Pulmonary artery endothelial cell (primary cell): ENCODE data around the gene TENT4A. TPM values are rescaled to one million over a fixed set of nuclear protein-coding genes. Genes with fewer than 3 reads are reported as not detected.

Experiments
- DNase-seq: peaks from one replicate; pipeline ENCODE4 v3.0.0-alpha.2; 2011; ENCODE audit warnings: low read depth, low spot score
- total RNA-seq: library from RNA; depleted of rRNA; stranded (reverse); fragments of >200 nt; gene quantifications from 2 replicates; pipeline ENCODE4 v1.2.3, GENCODE V29; 2014

The TENT4A gene
- total RNA-seq, 1 donor from 2014 or later: 9.1 TPM

GRCh38 chr5:6750142-6750840 is 37.1 kb downstream of the TENT4A start:
- DNase-seq: no peak

DNA sequence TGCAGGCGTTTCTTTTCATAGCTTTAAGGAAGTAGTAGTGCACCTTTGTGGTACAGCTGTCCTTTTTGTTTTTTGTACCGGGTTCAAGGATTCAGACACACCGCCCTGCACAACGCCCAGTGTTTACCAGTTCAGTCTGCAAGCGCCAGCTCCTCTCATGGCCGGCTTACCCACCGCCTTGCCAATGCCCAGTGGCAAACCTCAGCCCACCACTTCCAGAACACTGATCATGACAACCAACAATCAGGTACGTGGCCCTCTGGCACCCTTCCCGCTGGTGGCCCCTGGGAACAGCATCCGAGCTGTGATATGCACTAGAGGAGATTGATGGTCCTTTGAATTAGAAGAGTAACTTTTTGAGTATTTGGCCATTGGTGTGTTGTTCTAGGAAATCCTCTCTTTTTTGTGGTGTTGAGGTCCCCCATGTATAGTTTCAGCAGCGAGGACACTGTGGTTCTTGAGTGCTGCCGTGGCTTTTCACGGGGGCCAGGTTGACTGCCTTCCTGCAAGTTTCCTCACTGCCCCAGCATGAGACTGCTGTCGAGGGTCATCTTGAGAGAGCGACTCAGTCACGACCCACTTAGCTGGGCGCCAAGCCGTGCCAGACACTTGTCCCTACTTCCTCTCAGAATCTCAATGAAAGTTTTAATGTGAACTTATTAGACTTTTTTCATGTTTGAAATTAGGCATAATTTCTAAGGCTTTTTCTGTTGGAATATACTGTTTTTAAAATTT is 37.9 kb downstream of the TENT4A start:
- no peak for DNase-seq

DNA sequence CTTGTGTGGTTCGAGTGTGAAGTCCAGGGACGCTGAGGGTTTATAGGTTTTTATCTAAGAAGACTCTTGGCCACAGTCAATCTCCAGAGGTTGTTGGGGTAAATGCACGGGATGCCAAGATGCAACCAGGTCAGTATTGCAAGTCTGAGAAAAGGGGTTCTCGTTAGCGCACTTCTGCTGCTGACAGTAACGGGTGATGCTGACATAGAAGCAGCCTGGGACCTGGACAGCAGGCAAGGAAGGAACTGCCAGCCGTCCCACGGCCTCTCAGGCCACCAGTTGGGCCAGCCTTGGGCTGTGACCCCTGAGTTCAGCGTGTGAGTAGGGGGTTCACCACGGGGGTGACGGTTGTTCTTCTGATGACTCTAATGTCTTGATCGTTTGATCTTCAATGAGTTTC is 39.0 kb downstream of the TENT4A start:
- no peak for DNase-seq

DNA sequence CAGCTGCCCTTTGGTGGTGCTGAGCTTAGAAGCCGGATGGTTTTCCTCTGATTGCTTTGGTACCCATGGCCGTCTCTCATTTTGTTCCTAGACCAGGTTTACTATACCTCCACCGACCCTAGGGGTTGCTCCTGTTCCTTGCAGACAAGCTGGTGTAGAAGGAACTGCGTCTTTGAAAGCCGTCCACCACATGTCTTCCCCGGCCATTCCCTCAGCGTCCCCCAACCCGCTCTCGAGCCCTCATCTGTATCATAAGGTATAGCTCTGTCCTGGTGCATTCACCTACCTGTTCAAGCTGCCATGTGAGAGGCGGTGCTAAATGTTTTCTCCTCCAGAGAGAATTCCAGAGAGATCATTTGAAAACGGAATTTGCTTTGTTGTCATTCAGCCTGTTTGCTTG is 39.5 kb downstream of the TENT4A start:
- no peak for DNase-seq

DNA sequence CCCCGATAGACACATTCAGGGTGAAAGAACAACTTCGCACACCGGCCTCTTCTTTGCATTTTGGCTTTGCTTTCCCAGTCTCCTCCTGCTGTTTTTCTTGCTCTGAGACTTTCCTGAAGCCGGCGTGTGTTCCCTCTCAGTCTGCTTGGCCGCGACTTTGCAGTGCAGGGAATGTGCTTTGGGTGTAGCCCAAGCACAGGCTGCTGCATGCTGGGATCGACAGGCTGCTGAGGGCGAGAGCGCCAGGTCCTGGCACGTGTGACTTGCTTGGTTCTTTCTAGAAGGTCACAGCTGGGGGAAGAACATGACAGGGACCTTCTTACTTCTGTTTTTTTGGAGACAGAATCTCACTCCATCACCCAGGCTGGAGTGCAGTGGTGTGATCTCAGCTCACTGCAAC is 40.6 kb downstream of the TENT4A start:
- DNase-seq: no peak

- no peak for DNase-seq
Observed at GRCh38 chr5:6754766-6755165, 41.5 kb downstream of the TENT4A start.

DNA sequence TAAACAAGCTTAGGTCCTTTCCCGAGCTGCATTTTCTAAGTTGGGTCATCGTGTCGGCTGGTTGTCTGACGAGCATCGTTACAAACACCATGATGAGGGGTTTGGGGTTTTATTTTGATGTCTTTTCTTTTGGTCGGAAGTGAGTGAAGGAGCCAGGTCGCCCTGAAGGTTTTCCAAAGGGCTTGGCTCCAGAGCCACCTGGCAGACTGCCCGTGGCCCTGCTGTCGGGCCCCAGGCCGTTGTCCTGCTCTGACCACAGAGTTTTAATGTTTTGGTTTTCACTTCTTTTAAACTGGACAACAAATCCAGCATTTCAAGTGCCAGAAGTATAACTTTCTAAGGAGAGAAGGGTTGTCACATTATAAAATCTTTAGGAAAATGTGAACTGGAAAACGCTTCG is 42.3 kb downstream of the TENT4A start:
- no peak for DNase-seq

GRCh38 chr5:6755941-6756340 is 42.7 kb downstream of the TENT4A start:
- DNase-seq: no peak

DNA sequence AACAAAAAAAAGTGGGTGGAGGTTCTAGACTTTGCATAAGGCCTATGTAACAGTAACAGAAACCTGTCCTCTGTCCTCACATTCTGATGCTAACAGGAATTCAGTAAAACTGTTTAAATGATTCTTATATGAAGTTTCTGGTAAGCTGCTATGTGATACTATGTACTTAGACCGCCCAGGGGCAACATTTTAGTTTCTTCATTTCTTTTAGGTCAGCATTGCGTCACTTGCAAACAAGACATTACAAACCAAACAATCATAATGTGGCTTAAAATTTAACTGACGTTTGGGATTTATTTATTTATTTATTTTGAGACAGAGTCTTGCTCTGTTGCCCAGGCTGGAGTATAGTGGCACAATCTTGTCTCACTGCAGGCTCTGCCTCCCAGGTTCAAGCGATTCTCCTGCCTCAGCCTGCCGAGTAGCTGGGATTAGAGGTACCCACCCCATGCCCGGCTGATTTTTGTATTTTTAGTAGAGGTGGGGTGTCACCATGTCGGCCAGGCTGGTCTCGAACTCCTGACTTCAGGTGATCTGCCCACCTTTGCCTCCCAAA is 44.3 kb downstream of the TENT4A start:
- no peak for DNase-seq

GRCh38 chr5:6758236-6758635 is 45.0 kb downstream of the TENT4A start:
- DNase-seq: no peak

DNA sequence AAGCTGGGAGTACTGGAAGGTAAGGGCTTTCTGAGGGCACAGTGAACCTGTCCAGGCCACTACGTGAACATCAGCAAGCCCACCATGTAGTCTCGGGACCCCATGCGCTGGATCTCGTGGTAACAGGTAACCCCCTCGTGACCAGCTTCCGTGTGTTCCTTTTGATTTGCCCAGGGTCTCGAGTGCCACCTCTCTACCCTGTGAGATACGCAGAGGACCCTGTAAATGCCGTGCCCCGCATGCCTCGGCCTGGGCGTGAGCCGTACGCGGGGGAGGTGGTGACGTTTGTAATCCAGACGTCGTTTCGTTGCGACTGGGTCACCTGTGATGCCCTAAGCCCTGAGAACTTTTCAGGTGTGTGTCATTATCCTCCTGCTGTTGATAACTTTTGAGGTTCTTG is 45.5 kb downstream of the TENT4A start:
- no peak for DNase-seq

DNA sequence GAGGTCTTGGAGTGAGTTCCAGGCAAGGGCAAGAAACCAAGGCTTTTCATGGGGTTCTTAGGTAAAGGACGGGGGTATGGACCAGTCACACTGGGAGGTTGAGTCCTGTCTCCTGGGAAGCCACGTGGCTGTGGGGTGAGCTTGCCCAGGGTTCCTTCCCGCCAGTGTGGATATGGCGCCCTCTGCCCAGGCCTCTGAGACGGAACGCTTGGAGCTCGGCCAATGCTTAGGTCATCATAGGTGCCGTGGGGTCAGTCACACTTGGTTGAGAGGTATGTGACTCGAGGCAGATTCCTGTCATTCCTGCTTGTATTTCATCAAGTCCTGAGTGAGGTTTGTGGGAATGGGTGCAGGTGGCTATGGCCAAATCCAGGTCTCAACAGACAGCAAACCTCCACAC is 46.2 kb downstream of the TENT4A start:
- no peak for DNase-seq

- no peak for DNase-seq
Observed at GRCh38 chr5:6759983-6760382, 46.8 kb downstream of the TENT4A start.

- no peak for DNase-seq
Observed at GRCh38 chr5:6760686-6761085, 47.5 kb downstream of the TENT4A start.

- no peak for DNase-seq
Observed at GRCh38 chr5:6761333-6761732, 48.1 kb downstream of the TENT4A start.

DNA sequence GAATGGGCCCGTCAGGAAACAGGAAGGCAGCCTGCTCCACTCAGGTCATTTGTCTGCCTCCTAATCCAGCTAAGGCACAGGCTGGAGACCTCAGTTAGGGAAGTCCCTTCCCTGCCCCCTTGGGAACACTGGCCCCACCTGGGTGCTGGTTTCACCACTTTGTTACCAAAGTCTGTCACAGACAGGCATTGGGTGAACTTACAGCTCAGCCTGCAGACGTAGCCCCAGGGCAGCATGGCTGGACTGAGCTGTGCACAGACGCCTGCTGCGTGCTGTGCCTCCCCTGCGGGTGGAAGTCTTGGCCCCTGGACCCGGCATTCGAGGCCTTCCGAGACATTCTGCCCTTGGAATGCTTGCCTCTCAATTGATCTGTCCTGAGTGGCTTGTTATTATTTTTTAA is 48.9 kb downstream of the TENT4A start:
- no peak for DNase-seq

GRCh38 chr5:6762697-6763096 is 49.5 kb downstream of the TENT4A start:
- DNase-seq: no peak

- no peak for DNase-seq
Observed at GRCh38 chr5:6763191-6763590, 50.0 kb downstream of the TENT4A start.

DNA sequence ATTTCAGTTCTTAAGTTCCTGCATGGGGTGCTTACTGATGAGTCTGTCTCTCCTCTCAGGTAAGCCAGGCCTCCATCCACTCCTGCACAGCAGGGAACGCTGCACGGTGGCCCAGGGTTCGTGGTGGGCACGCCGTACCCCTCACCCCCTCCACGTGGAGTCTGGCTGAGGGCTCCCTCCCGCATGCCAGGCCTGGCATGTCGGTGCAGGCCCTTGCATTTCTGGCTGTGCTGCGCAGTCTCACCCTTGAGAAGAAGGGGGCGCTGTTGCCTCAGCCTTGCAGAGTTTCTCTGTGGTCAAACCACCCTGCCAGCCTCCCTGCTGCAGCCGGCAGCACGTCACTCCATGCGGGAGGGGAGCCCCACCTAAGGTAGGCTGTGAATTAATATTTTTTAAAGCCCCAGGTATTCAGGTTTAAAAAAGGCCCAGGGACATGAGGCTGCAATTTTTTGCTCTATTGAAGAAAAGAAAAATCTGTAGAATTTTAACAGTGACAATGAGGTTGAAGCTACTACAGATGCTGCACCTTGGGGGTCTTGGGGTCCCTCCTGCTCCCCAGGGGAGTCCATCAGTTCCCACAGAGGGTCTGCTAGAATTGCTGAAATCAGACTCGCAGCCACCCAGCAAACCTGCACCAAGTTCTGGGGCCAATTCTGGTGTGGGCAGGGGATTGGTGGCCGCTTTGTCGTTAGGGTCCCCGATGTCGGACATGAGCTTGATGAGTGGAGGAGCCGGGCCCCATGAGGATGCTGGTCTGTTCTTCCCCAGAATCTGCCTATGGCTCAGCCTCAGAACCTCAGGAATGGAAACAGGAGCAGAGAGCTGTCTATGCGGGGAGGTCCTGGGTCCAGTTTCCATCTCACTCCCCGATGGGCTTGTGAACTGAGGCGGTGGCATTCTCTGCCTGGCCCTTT is 52.6 kb downstream of the TENT4A start:
- no peak for DNase-seq

DNA sequence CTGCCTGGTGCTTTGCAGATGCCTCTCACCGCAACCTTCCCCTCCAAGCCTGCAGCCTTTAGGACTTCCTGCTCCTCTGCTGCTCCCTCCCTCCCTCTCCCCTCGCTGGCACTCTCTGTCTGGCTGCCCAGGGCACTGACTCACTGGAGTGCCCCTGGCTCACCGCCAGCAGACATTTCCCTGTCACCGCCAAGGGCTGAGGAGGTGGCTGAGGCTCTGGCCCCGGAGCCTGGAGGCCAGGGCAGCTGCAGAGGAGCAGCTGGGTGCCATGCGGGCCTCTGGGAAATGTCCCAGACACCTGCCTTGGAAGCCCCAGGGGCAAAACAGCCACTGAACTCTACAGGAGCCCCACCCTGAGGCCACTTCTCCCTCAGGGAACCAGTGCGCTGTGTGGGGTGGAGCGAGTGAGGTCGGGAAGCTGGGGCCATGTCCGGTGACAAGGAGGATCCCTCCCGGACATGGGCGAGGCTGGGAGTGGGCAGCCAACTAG is 53.4 kb downstream of the TENT4A start:
- DNase-seq: peak; percentile 27

GRCh38 chr5:6767481-6768063 is 54.3 kb downstream of the TENT4A start:
- DNase-seq: no peak
